Muscle layer of duodenum (tissue), 2 donors: ENCODE data around the gene SOX30.

Experiments
- H3K27ac ChIP-seq: one replicate; pipeline ENCODE4 v1.7.0; 2013; ENCODE audit warnings: mild to moderate bottlenecking, low read length
- H3K27me3 ChIP-seq: one replicate; pipeline ENCODE4 v1.7.0; 2013; ENCODE audit warnings: low read depth, mild to moderate bottlenecking, control low read depth, low read length
- H3K36me3 ChIP-seq, 2 donors: one replicate each; pipeline ENCODE4 v1.7.0; 2013; ENCODE audit warnings: low read length in 2 of 2, control low read depth in 1 of 2, mild to moderate bottlenecking in 1 of 2; ENCODE audit not compliant: insufficient read depth in 2 of 2, control insufficient read depth in 1 of 2
- H3K4me1 ChIP-seq, 2 donors: one replicate each; pipeline ENCODE4 v1.7.0; 2013; ENCODE audit warnings: low read length in 2 of 2, mild to moderate bottlenecking in 2 of 2, control low read depth in 1 of 2, moderate library complexity in 1 of 2; ENCODE audit not compliant: insufficient read depth in 2 of 2, control insufficient read depth in 1 of 2
- H3K4me3 ChIP-seq, 2 donors: one replicate each; pipeline ENCODE4 v1.7.0; 2013; ENCODE audit warnings: low read length in 2 of 2, low read depth in 1 of 2, mild to moderate bottlenecking in 1 of 2
- H3K9me3 ChIP-seq, 2 donors: one replicate each; pipeline ENCODE4 v1.7.0; 2013; ENCODE audit warnings: low read length in 2 of 2, control low read depth in 1 of 2, mild to moderate bottlenecking in 1 of 2; ENCODE audit not compliant: control insufficient read depth in 1 of 2
- donor health status: healthy.

SOX30 gene

DNA sequence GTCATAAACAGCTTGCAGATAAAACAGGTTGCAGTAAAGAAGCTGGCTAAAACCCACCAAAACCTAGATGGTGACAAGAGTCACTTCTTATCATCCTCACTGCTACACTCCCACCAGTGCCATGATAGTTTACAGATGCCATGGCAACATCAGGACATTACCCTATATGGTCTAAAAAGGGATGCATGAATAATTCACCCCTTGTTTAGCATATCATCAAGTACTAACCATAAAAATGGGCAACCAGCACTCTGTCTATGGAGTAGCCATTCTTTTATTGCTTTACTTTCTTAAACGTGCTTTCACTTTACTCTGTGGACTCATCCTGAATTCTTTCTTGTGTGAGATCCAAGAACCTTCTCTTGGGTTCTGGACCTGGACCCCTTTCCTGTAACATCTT is 6.7 kb upstream of the SOX30 start:
- no peak overlapping the region for H3K4me3 ChIP-seq
- H3K27ac ChIP-seq, result no peak overlapping the region
- H3K27me3 ChIP-seq, result no peaks in the 10 kb centered on the region
- H3K4me1 ChIP-seq, result no peaks in the 10 kb centered on the region
- no peaks in the 10 kb centered on the region for H3K36me3 ChIP-seq
- peaks cover 0 to 4% of the 10 kb centered on the region in 2 donors for H3K9me3 ChIP-seq

DNA sequence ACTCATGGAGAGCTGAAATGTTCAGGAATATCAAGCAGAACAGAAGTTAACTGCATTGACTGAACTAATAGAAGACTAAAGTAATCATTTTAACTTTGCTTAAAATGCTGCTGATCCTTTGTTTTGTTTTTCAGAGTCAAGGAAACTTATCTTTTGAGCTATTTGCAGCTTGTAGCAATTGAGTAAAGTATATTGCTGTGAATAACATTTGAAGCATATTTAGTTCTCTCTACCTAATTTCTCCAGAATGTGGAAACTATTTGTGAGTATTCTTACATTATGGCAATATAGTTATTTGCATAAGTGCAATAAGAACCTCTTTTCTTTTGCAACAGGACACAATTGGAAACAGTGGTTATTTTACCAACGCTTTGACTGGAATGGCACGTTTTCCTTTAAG is 5.3 kb upstream of the SOX30 start:
- Histone ChIP-seq H3K27me3 (no peaks in the 10 kb centered on the region), H3K9me3 (peaks cover 0 to 4% of the 10 kb centered on the region in 2 donors), H3K36me3 (no peaks in the 10 kb centered on the region), H3K27ac (no peak overlapping the region), H3K4me1 (no peaks in the 10 kb centered on the region), H3K4me3 (no peak overlapping the region)

GRCh38 chr5:157651623-157652376 is 438 bp downstream of the SOX30 start:
- H3K9me3 ChIP-seq, result no peaks in the 10 kb centered on the region
- H3K27me3 ChIP-seq, result no peaks in the 10 kb centered on the region
- peak overlapping the region; percentile 33 to 61 for H3K4me3 ChIP-seq
- no peak overlapping the region for H3K27ac ChIP-seq
- no peaks in the 10 kb centered on the region for H3K36me3 ChIP-seq
- H3K4me1 ChIP-seq, result peaks cover 0 to 8% of the 10 kb centered on the region in 2 donors

- H3K4me3 ChIP-seq, result peak overlapping the region; percentile 33 to 61
These were observed 1.1 kb downstream of the SOX30 start for GRCh38 chr5:157650991-157651611.

GRCh38 chr5:157649101-157649500 is 3.1 kb downstream of the SOX30 start:
- H3K4me1 ChIP-seq, result peaks cover 0 to 8% of the 10 kb centered on the region in 2 donors
- no peaks in the 10 kb centered on the region for H3K36me3 ChIP-seq
- no peak overlapping the region for H3K27ac ChIP-seq
- no peak overlapping the region for H3K4me3 ChIP-seq
- no peaks in the 10 kb centered on the region for H3K27me3 ChIP-seq
- H3K9me3 ChIP-seq, result no peaks in the 10 kb centered on the region

More at GRCh38 chr5:157650991-157651611, 1.1 kb downstream of the SOX30 start:
- Histone ChIP-seq H3K4me1 (peaks cover 0 to 8% of the 10 kb centered on the region in 2 donors), H3K9me3 (no peaks in the 10 kb centered on the region), H3K27me3 (no peaks in the 10 kb centered on the region), H3K27ac (no peak overlapping the region), H3K36me3 (no peaks in the 10 kb centered on the region)

DNA sequence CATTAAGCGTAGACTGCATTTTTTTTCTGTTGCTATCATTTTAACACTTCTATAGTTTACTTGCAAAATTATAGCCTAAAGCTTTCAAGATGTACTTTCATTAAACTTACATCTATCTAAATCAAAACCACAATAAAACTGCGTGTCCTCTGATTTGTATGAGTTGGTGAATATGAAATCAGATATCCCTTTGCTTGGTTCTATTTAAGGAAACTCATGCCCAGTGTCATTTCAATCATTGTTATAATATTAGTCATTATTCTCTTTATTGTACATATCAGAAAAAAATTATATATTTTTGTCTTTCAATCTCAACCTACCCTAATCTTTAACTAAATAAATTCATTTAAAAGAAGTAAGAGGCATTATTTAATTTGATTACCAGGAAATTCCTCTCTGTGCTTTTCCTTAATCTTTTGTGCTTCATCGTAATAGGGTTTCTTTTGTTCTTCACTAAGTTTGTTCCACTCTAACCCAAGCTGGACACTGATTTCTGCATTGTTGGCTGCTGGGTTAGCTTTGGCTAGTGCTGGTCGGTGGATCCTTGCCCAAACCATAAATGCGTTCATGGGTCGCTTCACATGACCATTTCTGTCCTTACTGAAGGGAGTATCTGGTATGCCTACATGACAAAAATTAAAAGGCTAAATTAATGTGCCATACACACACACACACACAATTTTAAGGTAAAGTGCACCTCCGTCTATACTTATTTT is 3.8 kb downstream of the SOX30 start:
- no peaks in the 10 kb centered on the region for H3K36me3 ChIP-seq
- H3K27ac ChIP-seq, result no peak overlapping the region
- H3K4me3 ChIP-seq, result no peak overlapping the region
- peaks cover 0 to 8% of the 10 kb centered on the region in 2 donors for H3K4me1 ChIP-seq
- H3K27me3 ChIP-seq, result no peaks in the 10 kb centered on the region
- no peaks in the 10 kb centered on the region for H3K9me3 ChIP-seq

- no peak overlapping the region for H3K4me3 ChIP-seq
- H3K9me3 ChIP-seq, result no peaks in the 10 kb centered on the region
- no peaks in the 10 kb centered on the region for H3K27me3 ChIP-seq
- no peaks in the 10 kb centered on the region for H3K4me1 ChIP-seq
- no peak overlapping the region for H3K27ac ChIP-seq
- no peaks in the 10 kb centered on the region for H3K36me3 ChIP-seq
These were observed 11.7 kb downstream of the SOX30 start for GRCh38 chr5:157640406-157641066.

- H3K4me1 ChIP-seq, result no peaks in the 10 kb centered on the region
- no peak overlapping the region for H3K4me3 ChIP-seq
- no peaks in the 10 kb centered on the region for H3K27me3 ChIP-seq
- H3K36me3 ChIP-seq, result no peaks in the 10 kb centered on the region
- H3K27ac ChIP-seq, result no peak overlapping the region
- H3K9me3 ChIP-seq, result peaks cover 0 to 8% of the 10 kb centered on the region in 2 donors
These were observed 21.9 kb downstream of the SOX30 start for GRCh38 chr5:157630341-157630740.

DNA sequence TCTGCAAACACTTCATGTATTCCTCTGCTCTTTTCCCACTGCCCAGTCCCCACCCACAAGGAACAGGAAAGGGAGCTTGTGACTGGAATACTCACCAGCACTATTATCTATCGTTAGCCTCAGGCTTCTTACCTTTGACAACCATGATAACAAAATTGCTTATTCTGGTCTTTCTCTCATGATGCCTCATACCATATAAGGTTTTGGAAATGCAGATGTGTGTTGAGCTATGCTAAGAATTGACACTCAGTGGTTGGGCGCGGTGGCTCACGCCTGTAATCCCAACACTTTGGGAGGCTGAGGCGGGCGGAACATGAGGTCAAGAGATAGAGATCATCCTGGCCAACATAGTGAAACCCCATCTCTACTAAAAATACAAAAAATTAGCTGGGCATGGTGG is 25.4 kb downstream of the SOX30 start:
- no peak overlapping the region for H3K27ac ChIP-seq
- no peaks in the 10 kb centered on the region for H3K27me3 ChIP-seq
- no peak overlapping the region for H3K4me3 ChIP-seq
- H3K9me3 ChIP-seq, result peaks cover 0 to 10% of the 10 kb centered on the region in 2 donors
- no peaks in the 10 kb centered on the region for H3K36me3 ChIP-seq
- no peaks in the 10 kb centered on the region for H3K4me1 ChIP-seq

- no peaks in the 10 kb centered on the region for H3K4me1 ChIP-seq
- H3K27me3 ChIP-seq, result no peaks in the 10 kb centered on the region
These were observed 28.1 kb downstream of the SOX30 start for GRCh38 chr5:157624144-157624543.

GRCh38 chr5:157620776-157621175 is 31.5 kb downstream of the SOX30 start:
- Histone ChIP-seq H3K4me3 (no peak overlapping the region), H3K4me1 (no peaks in the 10 kb centered on the region), H3K9me3 (peaks cover 0 to 2% of the 10 kb centered on the region in 2 donors), H3K27me3 (no peaks in the 10 kb centered on the region), H3K27ac (no peak overlapping the region), H3K36me3 (no peaks in the 10 kb centered on the region)

More at GRCh38 chr5:157624144-157624543, 28.1 kb downstream of the SOX30 start:
- Histone ChIP-seq H3K36me3 (no peaks in the 10 kb centered on the region), H3K9me3 (peaks cover 0 to 2% of the 10 kb centered on the region in 2 donors), H3K4me3 (no peak overlapping the region), H3K27ac (no peak overlapping the region)
